ENCODE measurements around the gene ST6GALNAC3.

ST6GALNAC3 gene

DNA sequence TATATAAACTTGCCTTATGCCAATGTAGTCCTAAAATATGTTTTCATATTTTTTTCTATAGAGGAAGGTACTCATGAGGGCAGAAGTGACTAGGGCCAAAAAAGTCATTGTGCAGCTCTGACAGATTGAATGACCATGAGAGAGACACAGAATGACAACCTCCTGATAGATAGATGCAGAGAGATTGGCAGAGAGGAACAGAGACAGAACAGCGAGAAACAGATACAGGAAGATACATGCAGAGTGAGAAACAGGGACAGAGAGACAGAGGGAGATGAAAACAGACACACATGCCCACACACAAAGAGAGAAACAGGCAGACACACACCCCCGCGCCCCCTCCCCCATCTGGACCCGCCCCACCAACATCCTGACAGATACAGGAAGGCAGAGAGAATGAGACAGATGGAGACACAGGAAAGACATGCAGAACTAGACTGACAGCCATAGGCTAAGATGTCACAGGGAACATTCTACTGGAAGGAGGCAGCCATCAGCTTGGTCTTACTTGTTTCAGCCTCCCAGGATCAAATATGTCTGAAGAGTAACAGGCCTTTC is 211.1 kb downstream of the ST6GALNAC3 start:
- Histone ChIP-seq H3K4me3 (ENCODE audit: low read length) (no peak overlapping the region), H3K27me3 (ENCODE audit: low read depth, low read length) (no peaks in the 10 kb centered on the region), H2AFZ (ENCODE audit: low read depth, low read length) (no peak overlapping the region), H3K27ac (ENCODE audit: low read length) (no peak overlapping the region), H3K4me1 (ENCODE audit: low read length) (no peaks in the 10 kb centered on the region), H3K36me3 (replicated peaks; ENCODE audit: low read depth, low read length) (no peaks in the 10 kb centered on the region), H3K9ac (ENCODE audit: low read length) (no peak overlapping the region), H3K79me2 (ENCODE audit: low read length) (no peaks in the 10 kb centered on the region), H4K20me1 (ENCODE audit: insufficient read depth, low read length) (no peaks in the 10 kb centered on the region), H3K9me3 (ENCODE audit: insufficient read depth, low read length) (no peaks in the 10 kb centered on the region), H3K4me2 (ENCODE audit: low read length) (no peak overlapping the region)
- TF ChIP-seq, protein P1, sequence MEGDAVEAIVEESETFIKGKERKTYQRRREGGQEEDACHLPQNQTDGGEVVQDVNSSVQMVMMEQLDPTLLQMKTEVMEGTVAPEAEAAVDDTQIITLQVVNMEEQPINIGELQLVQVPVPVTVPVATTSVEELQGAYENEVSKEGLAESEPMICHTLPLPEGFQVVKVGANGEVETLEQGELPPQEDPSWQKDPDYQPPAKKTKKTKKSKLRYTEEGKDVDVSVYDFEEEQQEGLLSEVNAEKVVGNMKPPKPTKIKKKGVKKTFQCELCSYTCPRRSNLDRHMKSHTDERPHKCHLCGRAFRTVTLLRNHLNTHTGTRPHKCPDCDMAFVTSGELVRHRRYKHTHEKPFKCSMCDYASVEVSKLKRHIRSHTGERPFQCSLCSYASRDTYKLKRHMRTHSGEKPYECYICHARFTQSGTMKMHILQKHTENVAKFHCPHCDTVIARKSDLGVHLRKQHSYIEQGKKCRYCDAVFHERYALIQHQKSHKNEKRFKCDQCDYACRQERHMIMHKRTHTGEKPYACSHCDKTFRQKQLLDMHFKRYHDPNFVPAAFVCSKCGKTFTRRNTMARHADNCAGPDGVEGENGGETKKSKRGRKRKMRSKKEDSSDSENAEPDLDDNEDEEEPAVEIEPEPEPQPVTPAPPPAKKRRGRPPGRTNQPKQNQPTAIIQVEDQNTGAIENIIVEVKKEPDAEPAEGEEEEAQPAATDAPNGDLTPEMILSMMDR (IDR thresholded peaks at IDR 0.05; ENCODE audit: low read depth, low read length): no peak

DNA sequence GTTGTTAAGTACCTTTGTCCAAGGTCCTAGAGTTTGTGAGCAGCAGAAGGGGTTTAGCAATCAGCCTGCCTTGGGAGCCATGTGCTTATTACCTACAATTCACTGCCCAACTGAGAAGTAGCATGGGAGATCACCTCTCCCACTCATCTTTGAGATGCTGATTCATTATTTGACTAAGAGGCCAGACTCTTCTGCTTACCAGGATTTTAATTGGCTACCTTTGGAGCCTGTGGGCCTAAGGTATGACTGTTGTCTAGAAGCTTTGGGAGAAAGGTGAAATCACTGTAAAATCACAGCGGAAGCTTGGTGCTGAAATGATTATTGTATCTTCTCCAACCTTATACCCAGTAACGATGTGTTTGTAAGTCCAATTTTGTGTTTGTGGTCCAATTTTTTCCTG is 213.4 kb downstream of the ST6GALNAC3 start:
- Histone ChIP-seq H2AFZ (ENCODE audit: low read depth, low read length) (no peak overlapping the region), H3K9ac (ENCODE audit: low read length) (no peak overlapping the region), H3K9me3 (ENCODE audit: insufficient read depth, low read length) (no peaks in the 10 kb centered on the region), H3K4me1 (ENCODE audit: low read length) (no peaks in the 10 kb centered on the region), H3K4me3 (ENCODE audit: low read length) (no peak overlapping the region), H3K4me2 (ENCODE audit: low read length) (no peak overlapping the region), H3K79me2 (ENCODE audit: low read length) (no peaks in the 10 kb centered on the region), H3K27me3 (ENCODE audit: low read depth, low read length) (no peaks in the 10 kb centered on the region), H3K36me3 (replicated peaks; ENCODE audit: low read depth, low read length) (no peaks in the 10 kb centered on the region), H4K20me1 (ENCODE audit: insufficient read depth, low read length) (no peaks in the 10 kb centered on the region), H3K27ac (ENCODE audit: low read length) (no peak overlapping the region)
- TF ChIP-seq EZH2phosphoT487 (IDR thresholded peaks at IDR 0.05; ENCODE audit: low read depth): no peak
- TF ChIP-seq, protein P1 (IDR thresholded peaks at IDR 0.05; ENCODE audit: low read depth, low read length): no peak

DNA sequence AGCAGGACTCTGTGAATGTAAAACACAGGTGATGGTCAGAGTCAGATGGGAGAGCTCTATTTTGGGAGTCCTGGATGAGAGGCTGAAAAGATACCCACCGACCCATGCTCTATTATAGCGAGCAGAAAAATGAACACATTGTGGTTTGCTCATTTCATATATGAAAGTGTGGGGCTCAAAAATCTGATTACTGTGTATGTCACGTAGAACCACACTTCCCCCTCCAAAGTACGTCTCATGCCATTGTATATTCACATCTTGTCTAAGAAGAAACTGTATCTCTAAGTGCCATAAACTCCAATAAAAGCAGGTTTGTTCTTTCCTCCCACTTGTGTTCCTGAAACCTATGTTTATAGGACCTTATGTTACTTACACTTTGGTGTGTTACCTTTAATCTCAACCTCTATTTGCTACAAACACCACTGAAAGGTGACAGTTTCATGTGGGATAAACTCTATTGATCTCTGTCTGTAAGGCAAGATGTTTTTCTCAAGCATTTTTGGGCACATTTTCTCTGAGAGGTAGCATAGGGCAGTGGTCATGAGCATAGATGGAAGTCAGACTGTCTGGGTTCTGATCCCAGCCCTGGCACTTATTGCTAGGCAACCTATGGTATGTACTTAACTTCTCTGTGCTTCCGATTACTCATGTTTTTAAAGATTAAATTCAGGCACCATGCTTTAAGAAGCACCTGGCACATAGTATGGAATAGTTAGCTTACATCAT is 214.4 kb downstream of the ST6GALNAC3 start:
- Histone ChIP-seq H3K9me3 (ENCODE audit: insufficient read depth, low read length) (no peaks in the 10 kb centered on the region), H3K27me3 (ENCODE audit: low read depth, low read length) (no peaks in the 10 kb centered on the region), H3K4me2 (ENCODE audit: low read length) (no peak overlapping the region), H3K4me1 (ENCODE audit: low read length) (0 out of 2 replicates have a peak, but pooled peaks cover under 1% of the 10 kb centered on the region), H3K4me3 (ENCODE audit: low read length) (no peak overlapping the region), H3K9ac (ENCODE audit: low read length) (no peak overlapping the region), H3K27ac (ENCODE audit: low read length) (no peak overlapping the region), H4K20me1 (ENCODE audit: insufficient read depth, low read length) (no peaks in the 10 kb centered on the region), H3K79me2 (ENCODE audit: low read length) (no peaks in the 10 kb centered on the region), H3K36me3 (replicated peaks; ENCODE audit: low read depth, low read length) (no peaks in the 10 kb centered on the region), H2AFZ (ENCODE audit: low read depth, low read length) (no peak overlapping the region)
- TF ChIP-seq EZH2phosphoT487 (IDR thresholded peaks at IDR 0.05; ENCODE audit: low read depth): no peak
- TF ChIP-seq, protein P1 (IDR thresholded peaks at IDR 0.05; ENCODE audit: low read depth, low read length): no peak

DNA sequence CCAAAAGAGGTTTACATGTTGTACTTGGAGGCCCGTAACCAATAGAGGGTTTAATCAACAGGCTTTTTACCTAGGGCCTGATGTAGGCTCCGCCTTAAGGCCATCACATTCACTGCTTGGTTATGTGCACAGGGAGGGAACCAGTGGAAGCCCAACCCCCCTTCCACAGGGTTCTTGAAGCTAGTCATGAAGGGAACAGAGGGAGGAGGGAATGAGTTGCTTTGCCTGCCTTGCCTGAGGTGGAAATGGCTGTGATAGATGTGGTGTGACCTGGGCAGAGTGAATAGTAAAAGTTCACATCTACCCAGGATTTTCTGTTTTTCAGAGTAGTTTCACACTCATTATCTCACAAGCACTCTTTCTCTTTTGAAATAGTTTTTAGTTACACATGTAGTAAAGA is 215.1 kb downstream of the ST6GALNAC3 start:
- Histone ChIP-seq H3K27ac (ENCODE audit: low read length) (no peak overlapping the region), H3K27me3 (ENCODE audit: low read depth, low read length) (no peaks in the 10 kb centered on the region), H4K20me1 (ENCODE audit: insufficient read depth, low read length) (no peaks in the 10 kb centered on the region), H3K4me1 (ENCODE audit: low read length) (peaks cover 8% of the 10 kb centered on the region), H3K9ac (ENCODE audit: low read length) (no peak overlapping the region), H3K4me2 (ENCODE audit: low read length) (no peak overlapping the region), H2AFZ (ENCODE audit: low read depth, low read length) (no peak overlapping the region), H3K4me3 (ENCODE audit: low read length) (no peak overlapping the region), H3K9me3 (ENCODE audit: insufficient read depth, low read length) (no peaks in the 10 kb centered on the region), H3K36me3 (replicated peaks; ENCODE audit: low read depth, low read length) (no peaks in the 10 kb centered on the region), H3K79me2 (ENCODE audit: low read length) (no peaks in the 10 kb centered on the region)
- no peak for TF ChIP-seq EZH2phosphoT487 (IDR thresholded peaks at IDR 0.05; ENCODE audit: low read depth)
- TF ChIP-seq, protein P1 (IDR thresholded peaks at IDR 0.05; ENCODE audit: low read depth, low read length): no peak
